GM18907 (cell line): Measurements from ENCODE around the gene ETS1.

Experiments
- ATAC-seq: cut with Tn5 transposase; IDR thresholded peaks from one replicate; pipeline ENCODE4 v1.9.1; 2021; ENCODE audit warnings: mild to moderate bottlenecking, moderate library complexity; ENCODE audit not compliant: unreplicated experiment

ETS1 gene

DNA sequence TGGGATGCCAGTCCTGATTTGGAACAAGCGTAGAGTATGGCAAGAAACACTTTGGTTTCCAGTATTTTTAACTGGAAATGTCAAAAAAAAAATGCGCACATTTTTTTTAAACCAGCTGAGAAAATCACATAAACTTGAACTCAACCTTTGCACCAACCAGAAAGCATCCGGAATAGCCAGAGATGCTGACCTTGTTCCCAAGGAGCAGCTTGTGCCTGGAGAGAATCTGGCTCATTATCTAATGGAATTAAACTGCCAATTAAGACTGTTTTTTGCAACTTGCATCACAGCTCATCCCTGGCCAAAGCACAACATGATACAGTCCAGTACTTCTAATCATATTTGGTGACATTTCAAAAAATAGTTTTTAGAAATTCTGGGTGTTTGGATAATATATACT, 8.4 kb upstream of the ETS1 start:
- ATAC-seq = no peak

DNA sequence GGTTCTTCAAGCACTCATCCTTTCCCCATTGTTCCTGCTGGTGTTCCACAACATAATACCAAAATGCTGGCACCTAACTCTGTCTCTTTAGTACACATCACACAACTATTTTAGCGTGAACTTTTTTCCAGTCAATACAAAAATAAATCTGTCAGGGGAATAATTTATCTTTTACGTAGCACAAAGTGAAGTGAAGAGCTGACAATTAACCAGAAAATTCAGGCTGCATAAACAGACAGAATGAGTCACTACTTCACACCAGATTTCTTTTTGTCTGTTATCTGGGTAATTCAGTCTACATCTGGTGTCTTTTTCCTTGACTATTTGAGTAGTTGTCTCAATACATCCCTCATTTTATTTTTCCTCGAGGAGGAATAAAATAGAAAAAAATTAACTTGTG, 7.9 kb upstream of the ETS1 start:
- ATAC-seq = no peak

DNA sequence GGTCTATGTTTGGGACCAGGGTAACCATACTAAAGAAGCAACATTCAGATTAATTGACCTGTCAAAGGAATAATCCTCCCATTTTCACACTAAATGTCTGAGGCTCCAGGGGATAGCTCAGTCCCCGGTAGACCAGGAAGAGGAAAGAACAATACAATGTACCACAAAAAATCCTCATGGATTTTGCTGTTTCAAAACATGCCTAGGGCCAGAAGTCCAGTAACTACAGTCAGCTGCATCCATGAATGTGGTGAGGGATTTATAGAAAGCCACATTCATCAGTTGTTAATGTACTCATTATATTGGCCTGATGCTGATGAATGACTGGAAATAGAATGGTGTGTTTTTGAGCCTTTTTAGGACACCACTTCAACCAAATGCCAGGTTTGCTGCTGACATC, 6.9 kb upstream of the ETS1 start:
- no peak for ATAC-seq

GRCh38 chr11:128593281-128593680, 5.9 kb upstream of the ETS1 start:
- ATAC-seq = no peak

- no peak for ATAC-seq
Observed at GRCh38 chr11:128592454-128592853, 5.1 kb upstream of the ETS1 start.

- no peak for ATAC-seq
Observed at GRCh38 chr11:128590587-128590986, 3.2 kb upstream of the ETS1 start.

DNA sequence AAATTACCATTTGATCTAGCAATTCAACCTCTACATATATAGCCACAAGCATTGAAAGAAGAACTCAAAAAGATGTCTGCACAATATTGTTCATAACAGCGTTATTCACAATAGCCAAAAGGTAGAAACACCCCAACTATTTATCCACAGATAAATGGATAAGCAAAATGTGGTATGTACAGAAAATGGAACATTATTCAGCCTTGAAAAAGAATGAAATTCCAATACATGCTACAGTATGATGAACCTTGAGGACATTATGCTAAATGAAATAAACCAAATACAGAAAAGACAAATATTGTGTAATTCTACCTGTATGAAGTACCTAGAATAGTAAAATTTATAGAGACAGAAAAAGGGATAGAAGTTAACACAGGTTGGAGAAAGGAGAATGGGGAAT, 2.6 kb upstream of the ETS1 start:
- no peak for ATAC-seq

GRCh38 chr11:128588093-128588492, 735 bp upstream of the ETS1 start:
- ATAC-seq = no peak

- ATAC-seq = no peak
Observed at GRCh38 chr11:128586689-128587088, 669 bp downstream of the ETS1 start.

DNA sequence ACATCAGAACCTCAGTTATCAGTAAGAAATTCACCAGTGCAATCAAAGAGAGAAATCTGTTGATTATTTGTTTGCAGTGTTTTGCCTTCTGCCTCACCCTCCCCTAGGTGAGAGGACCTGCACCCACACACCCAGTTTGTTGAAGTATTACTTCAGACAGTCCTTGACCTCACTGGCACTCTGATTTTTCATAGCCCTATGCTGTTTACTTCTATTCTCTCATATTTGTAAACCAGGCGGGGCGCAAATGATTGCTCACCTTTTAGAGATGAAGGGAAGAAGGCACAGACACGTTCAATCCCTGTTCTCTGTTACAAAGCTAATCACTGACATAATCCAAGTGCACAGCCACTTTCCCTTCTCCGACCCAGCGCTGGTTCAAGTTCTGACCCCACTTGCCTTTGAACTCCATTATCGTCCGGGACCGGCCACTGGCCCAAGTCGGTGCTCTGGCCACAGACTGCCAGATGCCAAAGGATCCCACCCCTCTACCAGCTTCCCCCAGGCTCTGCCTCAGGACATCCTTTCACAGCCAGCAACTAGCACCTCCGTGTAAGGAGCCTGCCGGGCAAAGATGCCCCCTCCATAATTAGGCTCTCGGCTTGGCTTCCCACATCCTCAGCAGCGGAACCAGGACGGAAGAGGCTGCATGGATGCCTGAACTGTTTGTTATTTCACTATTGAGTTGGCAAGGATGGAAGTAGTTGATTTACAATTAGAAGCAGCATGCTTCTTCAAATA, 1.7 kb downstream of the ETS1 start:
- no peak for ATAC-seq

DNA sequence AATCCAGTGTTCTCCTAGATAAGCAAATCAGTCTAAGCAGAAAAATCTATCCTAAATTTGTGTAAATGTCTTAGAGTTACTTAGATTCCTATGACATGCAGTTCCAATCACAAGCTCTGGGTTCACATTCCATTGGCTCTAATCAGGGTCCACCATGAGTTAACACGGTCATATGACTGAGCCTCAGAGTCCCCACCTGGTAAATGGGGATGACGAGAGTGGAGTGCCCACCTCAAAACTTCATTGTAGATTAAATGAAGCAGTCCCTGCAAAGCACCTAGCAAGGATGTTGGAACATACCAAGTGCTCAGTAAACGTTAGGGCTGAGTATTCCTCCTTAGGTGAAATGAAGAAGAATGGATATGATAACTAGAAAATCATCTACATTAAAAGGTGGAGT, 3.1 kb downstream of the ETS1 start:
- ATAC-seq = no peak

- no peak for ATAC-seq
Observed at GRCh38 chr11:128582496-128583366, 4.6 kb downstream of the ETS1 start.

GRCh38 chr11:128581561-128582272, 5.6 kb downstream of the ETS1 start:
- ATAC-seq = no peak

GRCh38 chr11:128580612-128581011, 6.7 kb downstream of the ETS1 start:
- ATAC-seq = no peak

- peak; percentile 77 for ATAC-seq
Observed at GRCh38 chr11:128579798-128580504, 7.4 kb downstream of the ETS1 start.

DNA sequence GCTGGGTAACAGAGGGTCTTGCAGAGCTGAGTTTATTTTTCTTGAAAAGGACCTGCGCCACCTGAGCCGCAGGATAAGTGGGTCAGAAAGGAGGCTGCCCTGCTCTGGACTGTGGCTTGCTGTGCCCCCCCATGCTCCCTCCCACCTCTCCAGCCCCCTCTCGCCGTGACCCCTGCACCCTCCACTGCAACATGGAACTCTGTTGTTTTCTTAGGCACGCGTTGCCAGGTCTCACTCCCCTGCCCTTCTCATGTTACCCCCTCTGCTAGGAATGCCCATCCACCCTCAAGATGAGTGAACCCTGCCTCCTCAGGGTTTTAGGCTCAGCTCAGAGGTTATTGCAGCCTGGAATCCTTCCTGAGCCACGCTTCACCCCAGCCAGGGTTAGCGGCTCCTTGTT, 10.8 kb downstream of the ETS1 start:
- no peak for ATAC-seq

- ATAC-seq = no peak
Observed at GRCh38 chr11:128575961-128576350, 11.4 kb downstream of the ETS1 start.

GRCh38 chr11:128575174-128575960, 12.0 kb downstream of the ETS1 start:
- ATAC-seq = no peak

GRCh38 chr11:128574576-128575011, 12.8 kb downstream of the ETS1 start:
- ATAC-seq = no peak

DNA sequence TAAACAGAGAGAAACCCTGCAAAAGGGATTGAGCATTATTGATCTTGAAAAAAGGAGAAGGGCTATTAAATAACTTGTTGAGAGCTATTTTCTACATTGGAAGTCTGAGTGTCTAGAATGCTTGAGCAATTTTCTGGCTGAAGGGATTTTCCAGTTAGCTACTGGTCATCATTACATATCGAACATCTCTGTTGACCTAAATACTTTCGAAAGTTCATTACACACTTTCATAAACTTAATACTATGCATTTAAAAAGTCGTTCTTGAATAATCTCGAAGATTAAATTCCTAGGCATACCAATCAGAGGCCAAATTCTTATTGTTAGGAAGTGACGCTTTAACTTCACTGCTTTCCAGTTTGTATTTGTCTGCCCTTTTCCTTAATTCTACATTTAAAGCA, 13.7 kb downstream of the ETS1 start:
- ATAC-seq = no peak
